Central memory CD8-positive, alpha-beta T cell (primary cell): ENCODE data around the gene PDE3B.
"Not testable (repeated sequence)": the region's sequence is repeated elsewhere in the genome, so short reads cannot be mapped to it uniquely, and the experiment has no call there.

Experiments used
- ATAC-seq: fragments of 150-1000 bp; cut with Tn5 transposase; replicated peaks from 2 replicates; pipeline ENCODE4 v1.10.0; 2022; ENCODE audit warnings: mild to moderate bottlenecking, moderate FRiP score, moderate number of reproducible peaks; ENCODE audit not compliant: poor library complexity, severe bottlenecking; ENCODE audit errors: extremely low read depth
- DNase-seq, 2 donors: peaks; one replicate each; pipeline ENCODE4 v3.0.0; 2021; ENCODE audit warnings: low spot score in 2 of 2
- H3K27ac Mint-ChIP-seq: one replicate; pipeline ENCODE4 v1.8.0; 2022; ENCODE audit warnings: low read depth, mild to moderate bottlenecking, moderate library complexity, mixed read lengths
- H3K27me3 Mint-ChIP-seq: one replicate; pipeline ENCODE4 v1.8.0; 2022; ENCODE audit warnings: mixed read lengths
- H3K36me3 Mint-ChIP-seq: one replicate; pipeline ENCODE4 v1.8.0; 2022; ENCODE audit warnings: mild to moderate bottlenecking, moderate library complexity, mixed read lengths; ENCODE audit not compliant: insufficient read depth
- H3K4me1 Mint-ChIP-seq: one replicate; pipeline ENCODE4 v1.8.0; 2022; ENCODE audit warnings: mixed read lengths
- H3K4me3 Mint-ChIP-seq: one replicate; pipeline ENCODE4 v1.8.0; 2022; ENCODE audit warnings: mild to moderate bottlenecking, moderate library complexity, mixed read lengths
- H3K9me3 Mint-ChIP-seq: one replicate; pipeline ENCODE4 v1.8.0; 2022; ENCODE audit warnings: mixed read lengths

Gene PDE3B

DNA sequence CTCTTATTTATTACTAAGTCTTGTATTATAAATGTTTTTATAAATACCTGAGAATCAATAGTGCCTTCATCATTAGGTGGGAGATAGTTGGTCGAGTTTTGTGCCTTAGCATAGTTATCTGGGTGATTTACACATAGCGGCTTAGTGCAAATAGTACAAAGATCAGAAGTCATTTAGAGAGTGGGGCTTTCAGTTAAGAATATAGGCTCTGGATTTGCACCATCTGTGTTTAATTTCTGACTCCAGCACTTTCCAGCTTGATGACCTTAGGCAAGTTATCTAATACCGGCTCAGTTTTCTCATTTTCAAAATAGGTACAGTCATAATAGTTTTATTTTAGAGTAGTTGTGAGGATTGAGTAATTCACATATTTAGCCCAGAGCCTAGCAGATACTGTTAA, 26.4 kb downstream of the PDE3B start:
- Mint-ChIP-seq H3K27me3 (no peaks in the 10 kb centered on the region), H3K4me1 (peaks cover 45% of the 10 kb centered on the region), H3K36me3 (peaks cover 7% of the 10 kb centered on the region), H3K27ac (peak overlapping the region; percentile 36), H3K9me3 (no peaks in the 10 kb centered on the region), H3K4me3 (no peak overlapping the region)
- no peak for ATAC-seq
- DNase-seq, result no peak

DNA sequence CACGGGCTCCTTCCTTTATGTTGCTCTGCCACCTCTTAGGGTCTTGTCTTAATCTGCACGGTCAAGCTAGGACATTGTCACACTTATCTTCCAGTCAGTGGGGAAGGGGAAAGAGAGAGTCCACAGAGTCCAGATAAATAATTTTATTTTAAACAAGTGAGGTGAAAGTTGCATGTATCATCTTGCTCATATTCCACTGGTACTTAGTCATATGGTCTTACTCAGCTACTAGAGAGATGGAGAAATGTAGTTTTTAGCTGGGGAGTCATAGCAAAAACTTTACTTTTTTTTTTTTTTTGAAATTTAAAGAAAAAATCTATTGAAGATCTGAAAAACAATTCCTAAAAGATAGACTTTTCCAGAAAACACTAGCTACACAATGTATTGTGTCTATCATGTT, 29.0 kb downstream of the PDE3B start:
- ATAC-seq, result no peak
- Mint-ChIP-seq H3K4me1 (peaks cover 54% of the 10 kb centered on the region), H3K27me3 (no peaks in the 10 kb centered on the region), H3K9me3 (no peaks in the 10 kb centered on the region), H3K27ac (no peak overlapping the region), H3K4me3 (no peak overlapping the region), H3K36me3 (peaks cover 7% of the 10 kb centered on the region)
- DNase-seq, result no peak

DNA sequence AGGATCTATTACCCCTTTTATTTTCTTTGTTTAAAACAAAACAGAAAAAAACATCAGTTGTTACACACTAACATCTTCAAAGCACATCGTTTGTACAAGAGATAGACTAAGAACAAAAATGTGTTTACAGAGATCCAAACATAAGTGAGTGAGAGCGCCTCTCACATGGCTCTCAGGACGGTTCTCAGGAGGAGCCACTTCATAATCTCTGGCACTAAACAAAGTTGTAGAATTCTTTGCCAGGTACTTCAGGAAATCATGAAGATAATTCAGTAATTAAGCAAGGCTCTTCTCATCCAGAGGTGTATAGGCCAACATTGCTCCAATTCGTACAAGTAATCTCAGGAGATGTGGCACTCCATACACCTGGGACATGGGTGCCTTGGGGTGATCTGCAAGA, 29.8 kb downstream of the PDE3B start:
- H3K4me1 Mint-ChIP-seq, result peaks cover 62% of the 10 kb centered on the region

DNA sequence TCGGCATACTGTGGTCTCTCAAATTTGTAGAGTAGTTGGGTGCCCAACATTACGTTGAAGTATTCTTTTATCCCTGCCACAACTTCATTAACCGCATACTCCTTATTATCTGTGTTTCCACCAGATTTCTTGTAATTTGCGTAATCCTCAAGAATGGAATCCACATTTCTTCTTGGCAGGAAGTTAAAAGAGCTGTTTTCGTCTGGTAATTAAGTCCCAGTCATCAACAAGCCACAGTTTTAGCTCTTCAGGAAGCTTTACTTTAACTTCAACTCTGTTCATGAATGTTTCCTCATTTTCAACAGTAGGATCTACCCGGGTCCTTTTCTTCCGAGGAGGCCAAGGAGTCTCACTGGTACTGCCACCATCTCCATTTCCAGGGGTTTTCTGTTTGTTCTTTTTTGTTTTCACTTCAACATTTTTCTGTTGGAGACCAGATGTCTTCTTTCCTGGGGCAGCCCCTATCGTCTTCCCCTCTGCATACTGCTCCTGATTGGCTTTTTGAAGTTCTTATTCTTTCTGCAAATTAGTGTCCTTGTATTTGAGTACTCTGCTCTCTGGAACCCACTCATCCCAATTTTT, 30.3 kb downstream of the PDE3B start:
- Mint-ChIP-seq H3K36me3 (peaks cover 4% of the 10 kb centered on the region), H3K4me1 (peaks cover 59% of the 10 kb centered on the region), H3K27ac (peak overlapping the region; percentile 29), H3K9me3 (no peaks in the 10 kb centered on the region), H3K27me3 (no peaks in the 10 kb centered on the region), H3K4me3 (no peak overlapping the region)
- DNase-seq, result no peak
- no peak for ATAC-seq

More for the DNA sequence above, 29.8 kb downstream of the PDE3B start:
- H3K36me3 Mint-ChIP-seq, result peaks cover 7% of the 10 kb centered on the region
- DNase-seq (no peak), ATAC-seq (no peak)
- H3K4me3 Mint-ChIP-seq, result no peak overlapping the region
- H3K9me3 Mint-ChIP-seq, result no peaks in the 10 kb centered on the region
- H3K27ac Mint-ChIP-seq, result peak overlapping the region; percentile 29
- H3K27me3 Mint-ChIP-seq, result no peaks in the 10 kb centered on the region

DNA sequence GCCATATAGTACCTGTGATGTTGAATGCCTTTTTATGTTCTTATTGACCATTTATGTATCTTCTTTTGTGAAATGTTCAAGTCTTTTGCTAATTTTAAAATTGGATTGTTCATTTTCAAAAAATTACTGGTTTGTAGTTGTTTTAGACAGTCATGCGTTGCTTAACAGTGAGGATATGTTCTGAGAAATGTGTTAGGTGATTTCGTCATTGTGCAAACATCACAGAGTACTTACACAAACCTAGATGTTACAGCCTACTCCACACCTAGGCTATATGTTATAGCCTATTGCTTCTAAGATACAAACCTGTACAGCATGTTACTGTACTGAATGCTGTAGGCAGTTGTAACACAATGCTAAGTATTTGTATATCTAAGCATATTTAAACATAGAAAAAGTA, 32.5 kb downstream of the PDE3B start:
- DNase-seq, result no peak
- peaks cover 6% of the 10 kb centered on the region for H3K9me3 Mint-ChIP-seq
- peaks cover 49% of the 10 kb centered on the region for H3K4me1 Mint-ChIP-seq
- H3K27ac Mint-ChIP-seq, result no peak overlapping the region
- no peak overlapping the region for H3K4me3 Mint-ChIP-seq
- peaks cover 7% of the 10 kb centered on the region for H3K36me3 Mint-ChIP-seq
- no peaks in the 10 kb centered on the region for H3K27me3 Mint-ChIP-seq
- ATAC-seq, result no peak

DNA sequence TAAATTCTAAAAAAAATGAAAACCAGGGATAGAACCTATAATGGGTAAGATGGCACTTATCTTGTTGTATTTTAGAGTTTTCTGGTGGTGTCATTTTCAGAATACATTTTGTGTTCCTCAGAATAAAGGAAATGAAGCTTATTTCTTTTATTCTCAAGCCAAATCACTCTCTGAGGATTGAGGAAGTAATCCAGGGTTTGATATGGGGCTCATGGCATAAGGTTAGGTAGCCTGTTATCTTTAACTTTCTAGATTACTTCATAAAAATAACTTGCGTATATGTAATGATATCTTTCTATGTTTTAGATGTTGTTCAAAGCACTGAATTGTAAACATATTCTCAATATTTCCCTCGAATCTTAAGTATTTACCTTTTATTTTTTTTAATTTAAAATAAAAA, 33.5 kb downstream of the PDE3B start:
- Mint-ChIP-seq H3K4me3 (no peak overlapping the region), H3K4me1 (peaks cover 50% of the 10 kb centered on the region), H3K27me3 (no peaks in the 10 kb centered on the region), H3K27ac (no peak overlapping the region), H3K36me3 (peaks cover 8% of the 10 kb centered on the region), H3K9me3 (peaks cover 6% of the 10 kb centered on the region)
- DNase-seq (no peak), ATAC-seq (no peak)

DNA sequence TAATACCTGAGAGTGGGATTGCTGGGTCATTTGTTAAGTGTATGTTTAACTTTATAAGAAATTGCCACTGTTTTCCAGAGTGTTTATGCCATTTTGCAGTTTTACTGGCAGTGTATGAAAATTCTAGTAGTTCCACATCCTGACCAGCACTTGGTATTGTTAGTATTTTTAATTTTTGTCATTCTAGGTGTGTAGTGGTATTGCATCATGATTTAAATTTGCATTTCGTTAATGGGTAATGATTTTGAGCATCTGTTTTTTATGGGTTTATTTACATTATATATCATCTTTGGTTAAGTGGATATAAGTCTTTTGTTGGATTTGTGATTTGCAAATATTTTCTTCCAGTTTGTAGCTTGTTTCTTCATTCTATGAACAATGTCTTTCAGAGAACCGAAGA, 34.7 kb downstream of the PDE3B start:
- DNase-seq, result no peak
- no peak for ATAC-seq
- peaks cover 8% of the 10 kb centered on the region for H3K36me3 Mint-ChIP-seq
- H3K27me3 Mint-ChIP-seq, result no peaks in the 10 kb centered on the region
- H3K9me3 Mint-ChIP-seq, result peaks cover 6% of the 10 kb centered on the region
- H3K4me1 Mint-ChIP-seq, result peaks cover 46% of the 10 kb centered on the region
- H3K27ac Mint-ChIP-seq, result no peak overlapping the region
- no peak overlapping the region for H3K4me3 Mint-ChIP-seq

DNA sequence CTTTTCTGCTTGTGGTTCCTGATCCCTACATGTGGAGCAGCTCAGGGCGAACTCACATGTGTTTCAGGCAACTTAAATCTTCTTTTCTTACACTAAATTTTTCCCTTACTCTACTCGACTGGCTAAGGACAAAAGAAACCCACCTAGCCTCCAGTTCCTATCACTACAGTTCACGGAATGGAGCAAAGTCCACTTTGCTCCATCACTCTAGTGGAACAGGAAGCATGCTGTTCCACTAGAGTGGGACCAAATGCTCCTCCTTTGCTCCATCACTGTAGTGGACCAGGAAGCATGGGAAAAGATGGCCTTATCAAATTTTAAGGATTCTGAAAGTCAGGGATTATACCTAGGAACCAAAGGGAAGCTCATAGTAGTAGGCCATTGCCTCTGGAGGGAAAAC, 36.1 kb downstream of the PDE3B start:
- Mint-ChIP-seq H3K4me3 (no peak overlapping the region), H3K9me3 (peaks cover 6% of the 10 kb centered on the region), H3K27ac (peak overlapping the region; percentile 4), H3K27me3 (no peaks in the 10 kb centered on the region), H3K4me1 (peaks cover 50% of the 10 kb centered on the region), H3K36me3 (peaks cover 5% of the 10 kb centered on the region)
- DNase-seq (no peak), ATAC-seq (no peak)

DNA sequence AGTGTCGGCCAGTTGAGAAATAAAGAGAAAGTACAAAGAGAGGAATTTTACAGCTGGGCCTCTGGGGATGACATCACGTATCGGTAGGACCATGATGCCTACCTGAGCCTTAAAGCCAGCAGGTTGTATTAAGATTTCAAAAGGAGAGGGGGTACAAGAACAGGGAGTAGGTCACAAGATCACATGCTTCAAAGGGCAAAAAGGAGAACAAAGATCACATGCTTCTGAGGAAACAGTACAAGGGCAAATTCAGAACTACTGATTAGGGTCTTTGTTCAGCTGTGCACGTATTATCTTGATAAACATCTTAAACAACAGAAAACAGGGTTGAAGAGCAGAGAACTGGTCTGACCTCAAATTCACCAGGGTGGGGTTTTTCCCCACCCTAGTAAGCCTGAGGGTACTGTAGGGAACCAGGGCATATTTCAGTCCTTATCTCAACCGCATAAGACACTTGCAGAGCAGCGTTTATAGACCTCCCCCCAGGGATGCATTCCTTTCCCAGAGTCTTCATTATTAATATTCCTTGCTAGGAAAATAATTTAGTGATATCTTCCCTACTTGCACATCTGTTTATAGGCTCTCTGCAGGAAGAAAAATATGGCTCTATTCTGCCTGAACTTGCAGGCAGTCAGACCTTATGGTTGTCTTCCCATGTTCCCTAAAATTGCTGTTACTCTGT, 40.8 kb downstream of the PDE3B start:
- not testable (repeated sequence) for H3K9me3 Mint-ChIP-seq, H3K27me3 Mint-ChIP-seq, ATAC-seq, DNase-seq, H3K27ac Mint-ChIP-seq
- Mint-ChIP-seq H3K4me3 (peak overlapping the region; percentile 27), H3K36me3 (peaks cover 11% of the 10 kb centered on the region), H3K4me1 (peaks cover 48% of the 10 kb centered on the region)

DNA sequence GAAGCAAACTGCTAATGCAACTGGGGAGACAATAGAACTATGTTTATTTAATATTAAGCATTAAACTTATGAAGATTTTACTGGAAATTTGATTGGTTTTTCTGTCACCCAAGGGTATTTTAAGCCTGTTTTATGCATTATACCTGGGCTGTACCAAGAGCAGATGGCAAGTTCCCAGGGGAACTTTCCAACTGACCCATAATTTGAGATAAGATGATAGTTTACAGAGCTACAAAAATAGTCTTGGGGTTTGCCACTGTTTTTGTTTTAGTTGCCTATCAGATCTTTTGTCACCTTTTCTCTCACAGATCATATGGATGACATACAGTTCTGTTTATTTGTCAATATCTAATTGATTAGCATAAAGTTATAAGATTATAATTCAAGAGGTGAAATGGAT, 43.9 kb downstream of the PDE3B start:
- Mint-ChIP-seq H3K27ac (no peak overlapping the region), H3K4me3 (no peak overlapping the region), H3K4me1 (peaks cover 48% of the 10 kb centered on the region), H3K36me3 (peaks cover 11% of the 10 kb centered on the region), H3K27me3 (no peaks in the 10 kb centered on the region), H3K9me3 (no peaks in the 10 kb centered on the region)
- DNase-seq (no peak), ATAC-seq (no peak)

DNA sequence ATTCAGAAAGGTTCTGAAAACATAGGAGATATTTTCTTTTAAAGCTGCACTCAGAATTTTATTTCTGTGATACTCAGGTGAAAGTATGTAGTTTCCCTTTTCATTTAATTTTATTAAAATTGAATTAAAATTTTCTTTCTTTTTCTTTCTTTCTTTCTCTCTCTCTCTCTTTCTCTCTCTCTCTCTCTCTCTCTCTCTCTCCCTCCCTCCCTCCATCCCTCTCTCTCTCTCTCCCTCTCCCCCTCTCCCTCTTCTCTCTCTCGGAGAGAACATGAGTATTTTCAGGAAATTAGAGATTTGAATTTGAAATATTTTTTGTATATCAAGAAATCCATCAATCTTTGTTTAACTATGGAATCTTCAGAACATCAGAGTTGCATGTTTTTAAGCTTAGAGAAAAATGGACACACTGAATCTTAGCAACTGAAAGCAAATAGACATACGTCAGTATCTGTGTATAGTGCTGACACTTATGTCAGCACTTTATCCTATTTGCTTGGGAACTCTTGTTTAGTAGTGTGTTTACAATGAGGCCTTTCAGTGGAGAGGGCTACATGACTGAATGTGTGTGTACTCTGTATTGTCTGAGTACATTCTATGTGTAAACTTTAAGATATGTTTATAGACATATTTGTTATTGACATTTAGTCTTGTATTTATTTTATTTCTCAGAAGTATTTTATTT, 44.5 kb downstream of the PDE3B start:
- H3K9me3 Mint-ChIP-seq, result no peaks in the 10 kb centered on the region
- no peaks in the 10 kb centered on the region for H3K27me3 Mint-ChIP-seq
- peak overlapping the region; percentile 79 for H3K27ac Mint-ChIP-seq
- peaks cover 11% of the 10 kb centered on the region for H3K36me3 Mint-ChIP-seq
- DNase-seq, result no peak
- ATAC-seq, result peak; percentile 72
- H3K4me3 Mint-ChIP-seq, result no peak overlapping the region
- H3K4me1 Mint-ChIP-seq, result peaks cover 47% of the 10 kb centered on the region

DNA sequence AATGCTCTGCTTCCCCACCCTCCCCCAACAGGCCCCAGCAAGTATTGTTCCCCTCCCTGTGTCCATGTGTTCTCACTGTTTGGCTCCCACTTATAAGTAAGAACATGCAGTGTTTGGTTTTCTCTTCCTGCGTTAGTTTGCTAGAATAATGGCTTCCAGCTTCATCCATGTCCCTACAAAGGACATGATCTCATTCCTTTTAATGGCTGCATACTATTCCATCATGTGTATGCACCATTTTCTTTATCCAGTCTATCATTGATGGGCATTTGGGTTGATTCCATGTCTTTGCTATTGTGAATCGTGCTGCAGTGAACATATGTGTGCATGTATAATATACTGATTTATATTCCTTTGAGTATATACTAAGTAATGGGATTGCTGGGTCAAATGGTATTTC, 52.1 kb downstream of the PDE3B start:
- not testable (repeated sequence) for H3K36me3 Mint-ChIP-seq, H3K27me3 Mint-ChIP-seq, H3K4me3 Mint-ChIP-seq, H3K27ac Mint-ChIP-seq, DNase-seq, ATAC-seq
- Mint-ChIP-seq H3K4me1 (peaks cover 40% of the 10 kb centered on the region), H3K9me3 (peaks cover 14% of the 10 kb centered on the region)

DNA sequence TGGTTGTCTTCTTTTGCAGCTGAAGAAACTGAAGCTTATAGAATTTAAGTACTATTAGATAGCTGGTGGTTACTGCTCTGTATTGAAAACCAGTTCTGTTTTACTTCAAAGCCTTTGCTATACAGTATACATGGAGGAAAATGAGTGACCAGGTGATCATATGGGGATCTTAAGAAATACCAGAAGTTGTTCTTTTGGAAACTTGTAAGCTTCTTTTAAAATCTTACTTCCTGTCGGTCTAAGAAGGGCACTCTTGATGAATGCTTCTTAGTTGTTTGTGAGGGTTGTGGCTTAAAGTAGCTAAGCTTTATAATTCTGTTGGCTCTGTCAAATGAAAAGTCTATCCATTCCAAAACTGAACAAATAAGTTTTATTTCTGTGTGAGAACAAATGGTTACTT, 55.2 kb downstream of the PDE3B start:
- Mint-ChIP-seq H3K27ac (no peak overlapping the region), H3K36me3 (peaks cover 9% of the 10 kb centered on the region), H3K9me3 (peaks cover 15% of the 10 kb centered on the region), H3K27me3 (no peaks in the 10 kb centered on the region), H3K4me3 (peak overlapping the region; percentile 20), H3K4me1 (peaks cover 54% of the 10 kb centered on the region)
- ATAC-seq (no peak), DNase-seq (no peak)
